ENCODE measurements around the gene ID4.

GRCh38 chr6:19795211-19795610 lies 42.0 kb upstream of the ID4 start:
- TF ChIP-seq CBX8 (IDR thresholded peaks at IDR 0.05) (no peak), TP53 (CRISPR knock-in tag; IDR thresholded peaks at IDR 0.05) (no peak), RCOR1 (IDR thresholded peaks at IDR 0.05; ENCODE audit: low read depth, low read length) (no peak), CTCF (IDR thresholded peaks at IDR 0.05) (no peak), POLR2A (IDR thresholded peaks at IDR 0.05; ENCODE audit: low read length) (no peak), HDAC2 (IDR thresholded peaks at IDR 0.05) (no peak), ZNF302 (CRISPR knock-in tag; IDR thresholded peaks at IDR 0.05) (no peak), MAFK (IDR thresholded peaks at IDR 0.05; ENCODE audit: partially characterized antibody) (no peak), NR3C1 (IDR thresholded peaks at IDR 0.05) (no peak)
